Stimulated activated CD4-positive, alpha-beta T cell treated with anti-CD3 and anti-CD28 coated beads, Interleukin-15, amount 100 ng/mL, for 1 hour (primary cell): ENCODE results near the gene CLP1.

Experiments
- DNase-seq, 2 donors: peaks; one replicate each; pipeline ENCODE4 v3.0.0-alpha.2; 2020; ENCODE audit warnings: low read depth in 1 of 2, low spot score in 1 of 2

Gene CLP1

GRCh38 chr11:57657194-57658022, at the start of gene CLP1:
TSS of gene CLP1 (plus strand) at chr11:57657762. CDS start at chr11:57659477, 1,715 bp downstream.
- DNase-seq: peak; percentile 95 to 96

DNA sequence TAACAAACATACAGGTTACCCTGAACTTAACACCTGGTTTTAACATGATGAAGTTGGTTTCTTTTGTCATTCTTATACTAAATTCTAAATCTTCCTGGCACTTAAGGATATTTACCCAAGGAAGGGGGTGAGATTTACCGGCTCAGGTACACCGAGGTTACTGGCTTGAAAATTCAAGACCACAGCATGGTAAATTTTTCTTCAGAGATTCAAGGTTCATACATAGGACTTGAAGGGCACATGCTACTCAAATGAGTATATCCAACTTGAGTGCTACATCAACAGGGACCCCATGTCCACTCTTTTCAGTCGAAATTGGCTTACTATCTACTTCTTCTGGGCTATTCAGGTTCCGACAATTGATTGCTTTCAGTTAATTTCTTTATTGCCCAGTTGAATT, 47.4 kb upstream of the CLP1 start:
- DNase-seq: no peak

GRCh38 chr11:57614234-57614772, 43.3 kb upstream of the CLP1 start:
- DNase-seq: no peak

- no peak for DNase-seq
Observed at GRCh38 chr11:57615308-57615707, 42.3 kb upstream of the CLP1 start.

- DNase-seq: no peak
Observed at GRCh38 chr11:57616595-57616994, 41.0 kb upstream of the CLP1 start.

- no peak for DNase-seq
Observed at GRCh38 chr11:57618438-57618837, 39.1 kb upstream of the CLP1 start.

- no peak for DNase-seq
Observed at GRCh38 chr11:57619331-57619730, 38.2 kb upstream of the CLP1 start.

DNA sequence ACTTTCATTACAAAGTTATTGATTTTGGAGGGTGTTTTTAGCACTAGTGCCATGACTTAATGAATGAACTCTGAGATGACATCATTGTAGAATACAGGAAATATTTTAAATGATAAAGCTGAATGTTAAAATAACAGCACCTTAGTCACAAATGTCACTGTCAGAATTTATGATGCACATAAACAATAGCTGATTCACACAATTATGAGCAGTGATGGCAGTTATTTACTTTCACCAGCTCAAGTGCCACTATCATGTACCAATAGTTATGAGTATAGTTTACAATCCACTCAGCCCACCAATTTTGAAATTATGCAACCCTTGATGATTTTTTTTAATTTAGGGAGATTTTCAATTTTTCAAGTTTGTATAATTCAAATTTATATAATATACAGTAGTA, 37.1 kb upstream of the CLP1 start:
- DNase-seq: no peak

- no peak for DNase-seq
Observed at GRCh38 chr11:57622263-57622662, 35.3 kb upstream of the CLP1 start.

DNA sequence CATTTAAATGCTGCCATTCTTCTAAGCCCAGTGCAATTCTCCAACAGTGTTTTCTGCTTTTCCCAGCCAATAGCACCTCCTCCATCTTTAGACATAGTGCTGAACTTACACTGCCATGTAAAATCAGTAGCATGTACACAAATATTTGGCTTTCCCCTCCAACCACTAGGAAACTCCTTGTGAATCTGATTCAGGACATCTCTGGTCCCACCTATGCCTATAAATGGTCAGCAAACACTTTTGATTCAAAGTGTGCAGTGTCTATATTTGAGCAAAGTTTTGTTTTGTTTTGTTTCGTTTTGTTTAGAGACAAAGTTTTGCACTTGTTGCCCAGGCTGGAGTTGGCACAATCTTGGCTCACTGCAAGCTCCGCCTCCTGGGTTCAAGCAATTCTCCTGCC, 32.7 kb upstream of the CLP1 start:
- DNase-seq: no peak

- DNase-seq: no peak
Observed at GRCh38 chr11:57626895-57627294, 30.7 kb upstream of the CLP1 start.

- DNase-seq: no peak
Observed at GRCh38 chr11:57630171-57630570, 27.4 kb upstream of the CLP1 start.

GRCh38 chr11:57632116-57632515, 25.4 kb upstream of the CLP1 start:
- no peak for DNase-seq

GRCh38 chr11:57633394-57634070, 24.0 kb upstream of the CLP1 start:
- DNase-seq: no peak

- DNase-seq: no peak
Observed at GRCh38 chr11:57634311-57634710, 23.3 kb upstream of the CLP1 start.

DNA sequence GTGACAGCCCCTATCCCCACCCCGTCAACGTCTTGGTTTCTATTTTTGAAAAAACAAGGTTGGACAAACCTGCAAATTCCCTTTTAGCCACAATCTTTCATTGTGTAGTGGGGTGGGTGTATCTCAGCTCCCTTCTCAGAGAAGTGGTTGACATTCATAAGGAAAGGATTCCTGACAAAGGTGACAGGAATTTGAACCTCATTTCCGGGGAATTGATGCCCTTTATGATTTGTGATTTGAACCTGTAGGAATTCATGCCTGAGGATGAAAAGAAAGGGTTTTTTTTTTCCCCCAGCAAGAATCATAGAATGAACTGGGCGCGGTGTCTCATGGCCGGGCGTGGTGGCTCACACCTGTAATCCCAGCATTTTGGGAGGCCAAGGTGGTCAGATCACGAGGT, 22.3 kb upstream of the CLP1 start:
- no peak for DNase-seq

- no peak for DNase-seq
Observed at GRCh38 chr11:57637626-57638004, 19.9 kb upstream of the CLP1 start.

DNA sequence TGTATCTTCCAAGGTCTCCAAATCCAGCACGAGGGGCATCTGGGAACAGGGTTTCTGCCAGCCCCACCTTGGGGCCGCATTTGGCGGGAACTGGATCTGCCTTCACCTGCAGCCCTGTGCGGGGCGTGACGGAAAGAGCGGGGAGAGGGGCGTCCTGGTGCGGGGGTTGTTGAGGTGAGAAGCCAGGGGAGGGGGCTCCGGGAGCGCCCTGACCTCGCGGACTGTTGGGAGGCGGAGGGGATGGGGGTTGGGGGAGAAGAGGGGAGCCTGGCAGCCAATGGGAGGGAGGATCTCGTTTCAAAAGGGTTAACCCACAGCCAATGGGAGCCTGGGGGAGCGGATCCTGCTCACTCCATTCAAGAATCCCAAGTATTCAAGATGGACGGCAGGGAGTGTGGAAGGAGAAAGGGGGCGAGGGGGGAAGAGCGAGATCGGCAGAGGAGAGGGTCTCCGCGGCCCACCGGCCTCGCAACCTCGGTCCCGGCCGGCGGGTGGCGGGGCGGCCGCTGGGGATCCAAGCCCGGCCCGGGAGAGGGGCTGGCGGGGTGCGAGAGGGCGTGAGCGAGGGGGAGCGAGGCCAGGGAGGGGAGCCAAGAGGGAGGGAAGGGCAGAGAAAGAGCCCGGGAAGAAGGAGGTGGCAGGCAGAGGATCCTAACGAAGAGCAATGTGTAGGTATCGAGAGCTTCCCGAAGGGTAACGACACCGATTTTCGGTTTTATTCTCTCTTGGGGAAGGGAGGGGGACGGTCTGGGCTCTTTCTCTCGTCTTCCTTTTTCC, 19.4 kb upstream of the CLP1 start:
- no peak for DNase-seq

DNA sequence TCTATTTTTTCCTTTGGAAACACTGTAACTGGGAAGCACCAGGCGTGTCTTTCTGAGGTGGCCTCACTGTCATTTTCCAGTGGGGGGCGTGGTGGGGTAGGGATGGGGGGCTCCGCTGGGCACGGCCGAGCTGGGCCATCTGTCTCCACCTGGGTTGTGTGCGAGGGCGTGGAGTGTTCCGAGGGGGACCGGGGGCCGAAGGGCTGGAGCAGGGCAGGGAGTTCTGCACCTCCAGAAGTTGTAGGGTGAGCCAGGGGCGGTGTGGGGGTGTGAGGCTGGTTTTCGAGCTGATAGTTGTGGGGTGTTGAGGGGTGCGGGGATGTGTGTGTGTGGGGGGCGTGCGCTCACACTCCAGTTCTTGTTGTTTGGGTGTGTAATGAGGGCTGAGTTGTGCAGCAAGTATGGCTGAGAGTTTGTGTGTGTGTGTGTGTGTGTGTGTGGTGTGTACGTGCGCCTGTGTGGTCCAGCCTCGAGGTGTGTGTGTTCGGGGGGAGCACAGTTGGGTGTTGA, 18.7 kb upstream of the CLP1 start:
- DNase-seq: no peak

DNA sequence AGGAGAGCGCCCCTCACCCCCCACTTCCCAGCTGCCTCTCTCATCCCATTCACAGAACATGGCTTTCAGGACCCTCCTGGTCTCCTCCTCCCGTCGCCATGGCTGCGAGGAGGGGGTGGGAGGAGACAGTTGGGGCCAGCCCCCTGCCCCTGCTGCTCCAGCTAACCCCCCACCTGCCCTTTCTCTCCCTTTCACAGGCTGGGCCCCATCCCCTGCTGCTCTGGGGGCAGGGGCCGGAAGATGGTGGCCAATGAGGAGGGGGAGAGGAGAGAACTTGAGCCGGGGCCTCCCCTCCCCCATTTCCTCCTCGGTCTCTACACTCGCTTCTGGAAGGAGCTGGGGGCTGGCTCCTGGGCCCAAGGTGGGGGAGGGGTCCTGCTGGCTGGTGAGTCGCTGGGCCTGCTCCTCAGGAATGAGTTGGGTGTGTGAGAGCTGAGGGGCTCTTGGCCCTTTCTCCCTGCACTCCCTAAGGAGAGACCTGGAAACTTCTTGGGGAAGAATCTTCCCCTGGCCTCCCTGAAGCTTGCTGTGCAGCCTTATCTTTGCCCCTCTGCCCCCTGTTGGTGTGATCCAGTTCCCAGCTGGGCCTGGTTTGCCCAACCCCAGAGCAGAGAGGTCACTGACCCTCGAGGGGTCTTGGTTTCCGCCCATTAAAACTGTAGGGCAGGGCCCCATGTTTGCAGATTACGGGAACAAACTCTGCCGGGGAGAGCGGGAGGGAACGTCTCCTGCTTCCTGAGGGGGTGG, 18.1 kb upstream of the CLP1 start:
- DNase-seq: no peak
